ENCODE data around the gene PLCH1. TPM values are rescaled to one million over a fixed set of nuclear protein-coding genes. Genes with fewer than 3 reads are reported as not detected.

Gene PLCH1
- total and polyA plus RNA-seq, 9 of the 15 experiments (the other 6 are each of a cell fraction or from before 2014, with no cell fraction given), result 0.17 to 0.62 (median 0.40) TPM

DNA sequence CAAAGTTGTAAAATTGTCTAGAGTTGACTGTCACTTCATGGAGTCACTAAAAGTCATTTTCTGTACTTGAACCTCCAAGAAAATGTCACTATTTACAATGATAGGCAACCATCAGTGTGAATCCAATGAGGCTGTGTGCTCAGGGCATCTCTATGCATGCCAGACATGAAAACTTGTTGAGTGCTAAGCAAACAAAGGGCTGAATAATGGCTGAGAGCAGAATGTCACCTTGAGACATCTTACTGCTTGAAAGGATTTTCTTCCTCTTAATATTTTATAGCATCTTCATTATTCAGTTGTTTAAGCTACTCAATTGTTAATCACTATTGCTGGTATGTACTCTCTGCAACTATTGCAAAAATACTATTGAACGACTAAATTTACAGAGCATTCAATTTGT, 184.7 kb downstream of the PLCH1 start (continued):
- TF ChIP-seq, protein P1, sequence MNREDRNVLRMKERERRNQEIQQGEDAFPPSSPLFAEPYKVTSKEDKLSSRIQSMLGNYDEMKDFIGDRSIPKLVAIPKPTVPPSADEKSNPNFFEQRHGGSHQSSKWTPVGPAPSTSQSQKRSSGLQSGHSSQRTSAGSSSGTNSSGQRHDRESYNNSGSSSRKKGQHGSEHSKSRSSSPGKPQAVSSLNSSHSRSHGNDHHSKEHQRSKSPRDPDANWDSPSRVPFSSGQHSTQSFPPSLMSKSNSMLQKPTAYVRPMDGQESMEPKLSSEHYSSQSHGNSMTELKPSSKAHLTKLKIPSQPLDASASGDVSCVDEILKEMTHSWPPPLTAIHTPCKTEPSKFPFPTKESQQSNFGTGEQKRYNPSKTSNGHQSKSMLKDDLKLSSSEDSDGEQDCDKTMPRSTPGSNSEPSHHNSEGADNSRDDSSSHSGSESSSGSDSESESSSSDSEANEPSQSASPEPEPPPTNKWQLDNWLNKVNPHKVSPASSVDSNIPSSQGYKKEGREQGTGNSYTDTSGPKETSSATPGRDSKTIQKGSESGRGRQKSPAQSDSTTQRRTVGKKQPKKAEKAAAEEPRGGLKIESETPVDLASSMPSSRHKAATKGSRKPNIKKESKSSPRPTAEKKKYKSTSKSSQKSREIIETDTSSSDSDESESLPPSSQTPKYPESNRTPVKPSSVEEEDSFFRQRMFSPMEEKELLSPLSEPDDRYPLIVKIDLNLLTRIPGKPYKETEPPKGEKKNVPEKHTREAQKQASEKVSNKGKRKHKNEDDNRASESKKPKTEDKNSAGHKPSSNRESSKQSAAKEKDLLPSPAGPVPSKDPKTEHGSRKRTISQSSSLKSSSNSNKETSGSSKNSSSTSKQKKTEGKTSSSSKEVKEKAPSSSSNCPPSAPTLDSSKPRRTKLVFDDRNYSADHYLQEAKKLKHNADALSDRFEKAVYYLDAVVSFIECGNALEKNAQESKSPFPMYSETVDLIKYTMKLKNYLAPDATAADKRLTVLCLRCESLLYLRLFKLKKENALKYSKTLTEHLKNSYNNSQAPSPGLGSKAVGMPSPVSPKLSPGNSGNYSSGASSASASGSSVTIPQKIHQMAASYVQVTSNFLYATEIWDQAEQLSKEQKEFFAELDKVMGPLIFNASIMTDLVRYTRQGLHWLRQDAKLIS (CRISPR knock-in tag; IDR thresholded peaks at IDR 0.05), result no peak
- TF ChIP-seq ZNF174 (CRISPR knock-in tag; IDR thresholded peaks at IDR 0.05), result no peak
- TF ChIP-seq EHMT2 (IDR thresholded peaks at IDR 0.05), result no peak

- 2% methylated on average over 4 of the region's 4 CpGs for WGBS (ENCODE audit: insufficient coverage, low coverage, missing lambda C conversion rate)
- H3K27ac ChIP-seq (ENCODE audit: extremely low read depth, low read depth, low read length), result no peak overlapping the region
- H3K4me2 ChIP-seq (ENCODE audit: insufficient read depth, low read length), result no peak overlapping the region
- peaks cover 0 to 3% of the 10 kb centered on the region in 2 experiments; a peak in 2 of 5 replicates for H3K27me3 ChIP-seq (ENCODE audit: control insufficient read depth in 2 of 2, insufficient read depth in 2 of 2, low read length in 2 of 2)
- H3K36me3 ChIP-seq (ENCODE audit: control insufficient read depth, insufficient read depth, low read length), result no peaks in the 10 kb centered on the region
- H3K4me3 ChIP-seq, result no peak overlapping the region
- CTCF ChIA-PET (ENCODE audit: low intra/inter-chr PET ratio), result no interaction called here
- H2AFZ ChIP-seq (ENCODE audit: low read depth, low read length), result no peak overlapping the region
- DNase-seq (ENCODE audit: extremely low read depth in 1 of 4, low spot score in 3 of 4) (no peak), FAIRE-seq (no peak), ATAC-seq (no peak)
- no peaks in the 10 kb centered on the region for H3K9me3 ChIP-seq (replicated peaks; ENCODE audit: control insufficient read depth, insufficient read depth, low read depth, low read length)
- no peaks in the 10 kb centered on the region for H3K79me2 ChIP-seq (ENCODE audit: control insufficient read depth, insufficient read depth, low read length)
- H3K9me1 ChIP-seq (ENCODE audit: control insufficient read depth, insufficient read depth, low read length), result no peaks in the 10 kb centered on the region
- in situ Hi-C loops (cut with MboI), result no loop called here
- intact Hi-C loops (cut with micrococcal nuclease), result no loop called here
- H3K9ac ChIP-seq (ENCODE audit: insufficient read depth in 1 of 2, low read depth in 2 of 2, low read length in 2 of 2), result no peak overlapping the region
- POLR2A ChIA-PET, result interaction anchor here (0.5 kb wide), 1 partner anchor 39 kb away, joined by 3 read pairs; no protein-coding TSS in a partner anchor
- no peaks in the 10 kb centered on the region for H4K20me1 ChIP-seq (replicated peaks; ENCODE audit: control insufficient read depth, insufficient read depth, low read length)
- H3K4me1 ChIP-seq (replicated peaks in 1 of 2; ENCODE audit: control insufficient read depth in 2 of 2, insufficient read depth in 2 of 2, low read length in 2 of 2), result no peaks in the 10 kb centered on the region
- no TSS peak for BruUV-seq (replicated peaks)
- TF ChIP-seq XRCC3 (IDR thresholded peaks at IDR 0.05), result no peak
- TF ChIP-seq JUND (IDR thresholded peaks at IDR 0.05; ENCODE audit: borderline replicate concordance, low read depth, low read length), result no peak
- no peak for TF ChIP-seq JUND (tag; IDR thresholded peaks at IDR 0.05; ENCODE audit: borderline replicate concordance, low read depth, low read length)
- TF ChIP-seq, protein P2, sequence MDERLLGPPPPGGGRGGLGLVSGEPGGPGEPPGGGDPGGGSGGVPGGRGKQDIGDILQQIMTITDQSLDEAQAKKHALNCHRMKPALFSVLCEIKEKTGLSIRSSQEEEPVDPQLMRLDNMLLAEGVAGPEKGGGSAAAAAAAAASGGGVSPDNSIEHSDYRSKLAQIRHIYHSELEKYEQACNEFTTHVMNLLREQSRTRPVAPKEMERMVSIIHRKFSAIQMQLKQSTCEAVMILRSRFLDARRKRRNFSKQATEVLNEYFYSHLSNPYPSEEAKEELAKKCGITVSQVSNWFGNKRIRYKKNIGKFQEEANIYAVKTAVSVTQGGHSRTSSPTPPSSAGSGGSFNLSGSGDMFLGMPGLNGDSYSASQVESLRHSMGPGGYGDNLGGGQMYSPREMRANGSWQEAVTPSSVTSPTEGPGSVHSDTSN (CRISPR knock-in tag; IDR thresholded peaks at IDR 0.05; ENCODE audit: low read depth), result no peak
- TF ChIP-seq, protein P2 (tag; conservative IDR thresholded peaks at IDR 0.05; ENCODE audit: low read depth), result no peak
- no peak for TF ChIP-seq SP2 (IDR thresholded peaks at IDR 0.05; ENCODE audit: extremely low read depth, low read depth, low read length, poor library complexity, severe bottlenecking)
- no peak for TF ChIP-seq HOMEZ (CRISPR knock-in tag; IDR thresholded peaks at IDR 0.05)
- TF ChIP-seq, protein P3, sequence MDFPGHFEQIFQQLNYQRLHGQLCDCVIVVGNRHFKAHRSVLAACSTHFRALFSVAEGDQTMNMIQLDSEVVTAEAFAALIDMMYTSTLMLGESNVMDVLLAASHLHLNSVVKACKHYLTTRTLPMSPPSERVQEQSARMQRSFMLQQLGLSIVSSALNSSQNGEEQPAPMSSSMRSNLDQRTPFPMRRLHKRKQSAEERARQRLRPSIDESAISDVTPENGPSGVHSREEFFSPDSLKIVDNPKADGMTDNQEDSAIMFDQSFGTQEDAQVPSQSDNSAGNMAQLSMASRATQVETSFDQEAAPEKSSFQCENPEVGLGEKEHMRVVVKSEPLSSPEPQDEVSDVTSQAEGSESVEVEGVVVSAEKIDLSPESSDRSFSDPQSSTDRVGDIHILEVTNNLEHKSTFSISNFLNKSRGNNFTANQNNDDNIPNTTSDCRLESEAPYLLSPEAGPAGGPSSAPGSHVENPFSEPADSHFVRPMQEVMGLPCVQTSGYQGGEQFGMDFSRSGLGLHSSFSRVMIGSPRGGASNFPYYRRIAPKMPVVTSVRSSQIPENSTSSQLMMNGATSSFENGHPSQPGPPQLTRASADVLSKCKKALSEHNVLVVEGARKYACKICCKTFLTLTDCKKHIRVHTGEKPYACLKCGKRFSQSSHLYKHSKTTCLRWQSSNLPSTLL (IDR thresholded peaks at IDR 0.05), result no peak
Measured at GRCh38 chr3:155556531-155556930, 188.3 kb downstream of the PLCH1 start.

Measured in K562 (cell line).